Measurements from ENCODE around the gene TRIO. TPM values are rescaled to one million over a fixed set of nuclear protein-coding genes. Genes with fewer than 3 reads are reported as not detected.

The TRIO gene
- polyA plus RNA-seq, 1 donor (not counting 4 experiments of a cell fraction or from before 2014, with no cell fraction given): 57.2 TPM

GRCh38 chr5:14147210-14147609, 4.1 kb downstream of the TRIO start:
- Histone ChIP-seq H3K4me1 (ENCODE audit: control insufficient read depth, extremely low read depth, insufficient read depth, low read length) (peaks cover 38% of the 10 kb centered on the region), H3K79me2 (ENCODE audit: control insufficient read depth, insufficient read depth, low read length) (peaks cover 86% of the 10 kb centered on the region), H3K4me2 (ENCODE audit: control insufficient read depth, extremely low read depth, insufficient read depth, low read depth, low read length) (peak overlapping the region; percentile 98), H3K9me3 (ENCODE audit: control insufficient read depth, low read depth, low read length) (no peaks in the 10 kb centered on the region), H3K4me3 (ENCODE audit: control insufficient read depth in 2 of 3, extremely low read depth in 1 of 3, insufficient read depth in 2 of 3, low read depth in 1 of 3, low read length in 3 of 3) (peak overlapping the region in 2 of 3 experiments; percentile 30 to 94), H3K9me1 (ENCODE audit: control insufficient read depth, extremely low read depth, insufficient read depth, low read length) (peaks cover 8% of the 10 kb centered on the region), H3K27me3 (ENCODE audit: control insufficient read depth, extremely low read depth, insufficient read depth, low read length) (no peaks in the 10 kb centered on the region), H3K9ac (ENCODE audit: control insufficient read depth, extremely low read depth, insufficient read depth, low read length) (no peak overlapping the region), H4K20me1 (ENCODE audit: control insufficient read depth, extremely low read depth, insufficient read depth, low read length) (peaks cover 47% of the 10 kb centered on the region), H2AFZ (ENCODE audit: control insufficient read depth, low read length) (no peak overlapping the region), H3K36me3 (ENCODE audit: control insufficient read depth in 2 of 2, extremely low read depth in 1 of 2, insufficient read depth in 2 of 2, low read length in 2 of 2) (no peaks in the 10 kb centered on the region), H3K27ac (ENCODE audit: control insufficient read depth, insufficient read depth, low read length) (no peak overlapping the region)
- TF ChIP-seq, protein P1, sequence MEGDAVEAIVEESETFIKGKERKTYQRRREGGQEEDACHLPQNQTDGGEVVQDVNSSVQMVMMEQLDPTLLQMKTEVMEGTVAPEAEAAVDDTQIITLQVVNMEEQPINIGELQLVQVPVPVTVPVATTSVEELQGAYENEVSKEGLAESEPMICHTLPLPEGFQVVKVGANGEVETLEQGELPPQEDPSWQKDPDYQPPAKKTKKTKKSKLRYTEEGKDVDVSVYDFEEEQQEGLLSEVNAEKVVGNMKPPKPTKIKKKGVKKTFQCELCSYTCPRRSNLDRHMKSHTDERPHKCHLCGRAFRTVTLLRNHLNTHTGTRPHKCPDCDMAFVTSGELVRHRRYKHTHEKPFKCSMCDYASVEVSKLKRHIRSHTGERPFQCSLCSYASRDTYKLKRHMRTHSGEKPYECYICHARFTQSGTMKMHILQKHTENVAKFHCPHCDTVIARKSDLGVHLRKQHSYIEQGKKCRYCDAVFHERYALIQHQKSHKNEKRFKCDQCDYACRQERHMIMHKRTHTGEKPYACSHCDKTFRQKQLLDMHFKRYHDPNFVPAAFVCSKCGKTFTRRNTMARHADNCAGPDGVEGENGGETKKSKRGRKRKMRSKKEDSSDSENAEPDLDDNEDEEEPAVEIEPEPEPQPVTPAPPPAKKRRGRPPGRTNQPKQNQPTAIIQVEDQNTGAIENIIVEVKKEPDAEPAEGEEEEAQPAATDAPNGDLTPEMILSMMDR (optimal IDR thresholded peaks at IDR 0.05 in 1 of 3, IDR thresholded peaks at IDR 0.05 in 1 of 3, conservative IDR thresholded peaks at IDR 0.05 in 1 of 3; ENCODE audit: extremely low read depth in 1 of 3, insufficient read depth in 2 of 3, low read length in 3 of 3): no peak
- TF ChIP-seq EZH2 (IDR thresholded peaks at IDR 0.05; ENCODE audit: low read length): no peak
- FAIRE-seq (no peak), DNase-seq (ENCODE audit: low read depth, low spot score) (no peak)
- dilution Hi-C loops (cut with MboI; ENCODE audit: extremely low pct_ligation_motif_present, low sequenced_read_pairs): no loop called here

- peaks cover 57% of the 10 kb centered on the region for H4K20me1 ChIP-seq (ENCODE audit: control insufficient read depth, extremely low read depth, insufficient read depth, low read length)
- no peaks in the 10 kb centered on the region for H3K9me3 ChIP-seq (ENCODE audit: control insufficient read depth, low read depth, low read length)
- no peak for DNase-seq (ENCODE audit: low read depth, low spot score)
- H3K27ac ChIP-seq (ENCODE audit: control insufficient read depth, insufficient read depth, low read length): no peak overlapping the region
- dilution Hi-C loops (cut with MboI; ENCODE audit: extremely low pct_ligation_motif_present, low sequenced_read_pairs): no loop called here
- TF ChIP-seq, protein P1 (optimal IDR thresholded peaks at IDR 0.05 in 1 of 3, IDR thresholded peaks at IDR 0.05 in 1 of 3, conservative IDR thresholded peaks at IDR 0.05 in 1 of 3; ENCODE audit: extremely low read depth in 1 of 3, insufficient read depth in 2 of 3, low read length in 3 of 3): no peak
- TF ChIP-seq EZH2 (IDR thresholded peaks at IDR 0.05; ENCODE audit: low read length): no peak
- no peak overlapping the region for H3K4me2 ChIP-seq (ENCODE audit: control insufficient read depth, extremely low read depth, insufficient read depth, low read depth, low read length)
- peaks cover 10% of the 10 kb centered on the region for H3K9me1 ChIP-seq (ENCODE audit: control insufficient read depth, extremely low read depth, insufficient read depth, low read length)
- no peak overlapping the region for H3K4me3 ChIP-seq (ENCODE audit: control insufficient read depth in 2 of 3, extremely low read depth in 1 of 3, insufficient read depth in 2 of 3, low read depth in 1 of 3, low read length in 3 of 3)
- no peaks in the 10 kb centered on the region for H3K27me3 ChIP-seq (ENCODE audit: control insufficient read depth, extremely low read depth, insufficient read depth, low read length)
- no peak for FAIRE-seq
- no peak overlapping the region for H2AFZ ChIP-seq (ENCODE audit: control insufficient read depth, low read length)
- peaks cover 48% of the 10 kb centered on the region for H3K4me1 ChIP-seq (ENCODE audit: control insufficient read depth, extremely low read depth, insufficient read depth, low read length)
- no peaks in the 10 kb centered on the region for H3K36me3 ChIP-seq (ENCODE audit: control insufficient read depth in 2 of 2, extremely low read depth in 1 of 2, insufficient read depth in 2 of 2, low read length in 2 of 2)
- H3K9ac ChIP-seq (ENCODE audit: control insufficient read depth, extremely low read depth, insufficient read depth, low read length): no peak overlapping the region
- H3K79me2 ChIP-seq (ENCODE audit: control insufficient read depth, insufficient read depth, low read length): peaks cover 98% of the 10 kb centered on the region
Measured at GRCh38 chr5:14148483-14148882, 5.3 kb downstream of the TRIO start.

Data from keratinocyte (primary cell).